ENCODE data around the gene OTUD6A.

The OTUD6A gene, protein sequence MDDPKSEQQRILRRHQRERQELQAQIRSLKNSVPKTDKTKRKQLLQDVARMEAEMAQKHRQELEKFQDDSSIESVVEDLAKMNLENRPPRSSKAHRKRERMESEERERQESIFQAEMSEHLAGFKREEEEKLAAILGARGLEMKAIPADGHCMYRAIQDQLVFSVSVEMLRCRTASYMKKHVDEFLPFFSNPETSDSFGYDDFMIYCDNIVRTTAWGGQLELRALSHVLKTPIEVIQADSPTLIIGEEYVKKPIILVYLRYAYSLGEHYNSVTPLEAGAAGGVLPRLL

DNA sequence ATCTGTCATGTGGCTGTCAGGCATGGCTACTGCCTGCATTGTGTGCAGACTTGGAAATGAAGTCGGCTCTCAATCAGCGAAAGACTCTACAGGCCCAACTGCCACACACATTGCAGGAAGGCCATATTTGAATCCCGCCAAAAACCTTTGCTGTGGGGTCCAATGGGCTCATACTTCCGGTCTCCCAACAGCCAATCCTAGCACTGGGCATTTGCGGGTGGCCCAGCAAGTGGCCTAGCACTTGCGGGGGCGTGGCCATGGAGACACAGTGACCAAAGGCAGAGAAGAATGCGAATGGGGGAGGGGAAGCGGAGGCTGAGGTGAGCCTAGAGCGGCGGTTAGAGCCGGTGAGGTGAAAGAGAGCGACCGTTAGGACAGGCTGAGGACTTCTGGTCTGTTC is at the start of gene OTUD6A:
OTUD6A (plus strand) TSS at position 382 of the 400 bp plus-strand sequence. CDS start 68 bp downstream, outside the sequence.
- H3K4me3 ChIP-seq (ENCODE audit: low read length), result no peak within 1 kb of the TSS
- no peaks in the 10 kb centered on the region for H3K9me3 ChIP-seq (ENCODE audit: low read length)
- H2AFZ ChIP-seq (ENCODE audit: low read depth, low read length), result no peak within 1 kb of the TSS
- H3K36me3 ChIP-seq (ENCODE audit: insufficient read depth, low read length), result no peaks in the 10 kb centered on the region
- H3K4me1 ChIP-seq (ENCODE audit: insufficient read depth, low read length), result no peaks in the 10 kb centered on the region
- H3K27me3 ChIP-seq (ENCODE audit: insufficient read depth, low read length), result peaks cover 3% of the 10 kb centered on the region

DNA sequence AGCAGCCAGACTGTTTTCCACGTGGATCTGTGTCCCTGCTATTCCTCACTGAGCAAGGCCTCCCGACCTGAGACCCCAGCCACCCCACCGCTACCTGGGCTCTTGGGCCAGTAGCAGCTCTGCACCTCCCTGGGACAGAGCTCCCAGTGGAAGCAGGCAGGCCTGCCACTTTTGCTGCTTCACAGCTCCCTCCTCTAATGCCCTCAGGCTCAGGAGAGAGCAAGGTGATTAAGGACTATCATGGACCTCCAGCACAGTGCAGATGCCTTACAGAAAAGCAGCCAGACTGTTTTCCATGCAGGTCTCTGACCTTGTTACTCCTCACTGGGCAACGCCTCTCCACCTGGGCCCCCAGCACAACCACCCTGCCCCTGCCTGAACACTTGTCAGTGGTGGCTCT is 49.5 kb upstream of the OTUD6A start:
- Histone ChIP-seq H3K27me3 (ENCODE audit: insufficient read depth, low read length) (no peaks in the 10 kb centered on the region), H2AFZ (ENCODE audit: low read depth, low read length) (no peak overlapping the region), H3K4me1 (ENCODE audit: insufficient read depth, low read length) (no peaks in the 10 kb centered on the region), H3K36me3 (ENCODE audit: insufficient read depth, low read length) (no peaks in the 10 kb centered on the region), H3K9me3 (ENCODE audit: low read length) (no peaks in the 10 kb centered on the region), H3K4me3 (ENCODE audit: low read length) (no peak overlapping the region)

DNA sequence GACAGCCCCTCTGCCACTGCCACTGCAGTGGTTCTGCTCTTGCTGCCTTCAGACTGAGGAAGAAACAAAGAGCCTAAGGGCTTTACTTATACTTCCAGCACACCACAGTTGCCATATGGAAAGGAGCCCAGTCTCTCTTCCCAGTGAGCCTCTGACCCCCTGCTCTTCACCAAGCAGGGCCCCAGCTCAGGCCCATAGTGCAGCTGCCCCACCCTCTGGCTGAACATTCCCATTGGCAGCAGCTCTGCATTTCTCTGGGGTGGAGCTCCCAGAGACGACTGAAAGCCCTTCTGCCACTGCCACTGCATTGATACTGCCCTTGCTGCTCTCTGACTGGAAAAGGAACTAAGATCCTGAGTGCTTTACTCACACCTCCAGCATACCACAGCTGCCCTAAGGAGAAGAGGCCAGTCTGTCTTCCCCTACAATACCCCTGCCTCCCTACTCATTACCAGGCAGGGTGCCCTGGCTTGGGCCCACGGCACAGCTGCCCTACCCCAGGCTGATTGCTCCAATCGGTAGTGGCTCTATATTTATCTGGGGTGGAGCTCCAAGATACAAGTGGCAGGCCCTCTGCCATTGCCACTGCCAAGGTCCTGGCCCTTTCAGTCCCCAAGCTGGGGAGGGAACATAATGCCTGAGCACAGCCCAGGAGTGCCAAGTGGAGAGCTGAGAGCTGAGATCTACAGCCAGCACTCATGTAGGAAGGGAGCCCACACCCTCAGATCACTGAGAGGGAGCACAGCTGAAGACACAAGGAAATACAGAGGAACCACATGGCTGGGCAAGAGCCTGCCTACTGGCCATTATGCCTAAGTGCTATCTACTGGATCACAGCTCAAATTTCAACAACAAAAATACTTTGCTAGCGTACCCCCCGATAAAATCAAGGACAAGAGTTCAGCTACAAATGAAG is 48.5 kb upstream of the OTUD6A start:
- no peaks in the 10 kb centered on the region for H3K36me3 ChIP-seq (ENCODE audit: insufficient read depth, low read length)

DNA sequence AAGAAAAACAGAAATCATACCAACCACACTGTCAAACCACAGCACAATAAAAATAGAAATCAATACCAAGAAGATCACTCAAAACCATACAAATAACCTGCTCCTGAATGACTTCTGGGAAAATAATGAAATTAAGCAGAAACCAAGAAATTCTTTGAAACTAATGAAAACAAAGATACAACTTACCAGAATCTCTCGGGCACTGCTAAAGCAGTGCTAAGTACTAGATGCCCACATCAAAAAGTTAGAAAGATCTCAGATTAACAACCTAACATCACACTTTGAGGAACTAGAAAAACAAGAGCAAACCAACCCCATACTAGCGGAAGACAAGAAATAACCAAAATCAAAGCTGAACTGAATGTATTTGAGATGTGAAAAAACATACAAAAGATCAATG is 45.7 kb upstream of the OTUD6A start:
- H3K27me3 ChIP-seq (ENCODE audit: insufficient read depth, low read length), result no peaks in the 10 kb centered on the region
- H3K4me1 ChIP-seq (ENCODE audit: insufficient read depth, low read length), result no peaks in the 10 kb centered on the region
- no peaks in the 10 kb centered on the region for H3K36me3 ChIP-seq (ENCODE audit: insufficient read depth, low read length)
- no peak overlapping the region for H3K4me3 ChIP-seq (ENCODE audit: low read length)
- H3K9me3 ChIP-seq (ENCODE audit: low read length), result no peaks in the 10 kb centered on the region
- no peak overlapping the region for H2AFZ ChIP-seq (ENCODE audit: low read depth, low read length)

More for the DNA sequence above, 48.5 kb upstream of the OTUD6A start:
- Histone ChIP-seq H3K9me3 (ENCODE audit: low read length) (no peaks in the 10 kb centered on the region), H3K4me1 (ENCODE audit: insufficient read depth, low read length) (no peaks in the 10 kb centered on the region), H2AFZ (ENCODE audit: low read depth, low read length) (no peak overlapping the region), H3K4me3 (ENCODE audit: low read length) (no peak overlapping the region), H3K27me3 (ENCODE audit: insufficient read depth, low read length) (no peaks in the 10 kb centered on the region)

DNA sequence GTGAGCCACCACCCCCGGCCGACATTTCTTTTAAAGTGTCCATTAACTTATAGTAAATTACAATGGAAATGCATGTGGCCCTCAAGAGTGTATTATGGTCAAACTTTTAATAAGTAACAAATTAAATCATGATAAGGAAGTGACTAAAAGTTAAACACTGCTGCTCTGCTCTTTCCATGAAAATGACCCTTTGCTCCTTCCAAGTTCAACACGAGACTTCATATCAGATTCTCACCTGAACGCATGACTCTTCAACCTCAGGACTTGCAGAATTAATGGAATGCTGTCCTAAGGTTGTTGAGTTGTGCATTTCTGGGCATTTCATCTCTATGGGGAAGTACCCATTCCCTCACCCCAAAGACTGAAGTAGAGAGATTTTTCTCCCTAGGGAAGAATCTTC is 39.6 kb upstream of the OTUD6A start:
- Histone ChIP-seq H3K4me3 (ENCODE audit: low read length) (no peak overlapping the region), H3K27me3 (ENCODE audit: insufficient read depth, low read length) (no peaks in the 10 kb centered on the region), H3K4me1 (ENCODE audit: insufficient read depth, low read length) (no peaks in the 10 kb centered on the region), H3K9me3 (ENCODE audit: low read length) (no peaks in the 10 kb centered on the region), H3K36me3 (ENCODE audit: insufficient read depth, low read length) (no peaks in the 10 kb centered on the region), H2AFZ (ENCODE audit: low read depth, low read length) (no peak overlapping the region)

DNA sequence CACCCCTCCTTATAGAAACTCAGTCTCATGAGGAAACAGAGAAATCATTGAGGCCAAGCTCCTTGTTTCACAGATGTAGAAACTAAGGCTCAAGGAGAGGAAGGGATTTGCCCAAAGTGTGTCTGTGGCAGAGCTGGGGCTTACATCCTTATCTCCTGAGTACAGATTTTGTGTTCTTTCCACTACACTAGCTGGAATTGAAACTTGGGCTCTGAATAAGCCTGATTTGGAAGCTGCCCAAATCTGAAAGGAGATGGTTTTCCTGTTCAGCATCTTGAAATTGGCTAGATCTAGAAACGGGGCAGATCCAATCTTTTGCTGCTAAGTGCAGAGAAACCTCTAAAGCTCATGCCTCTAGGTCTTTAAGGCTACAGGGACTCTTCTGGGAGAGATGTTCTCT is 36.8 kb upstream of the OTUD6A start:
- Histone ChIP-seq H3K4me3 (ENCODE audit: low read length) (no peak overlapping the region), H3K36me3 (ENCODE audit: insufficient read depth, low read length) (no peaks in the 10 kb centered on the region), H3K9me3 (ENCODE audit: low read length) (no peaks in the 10 kb centered on the region), H2AFZ (ENCODE audit: low read depth, low read length) (no peak overlapping the region), H3K4me1 (ENCODE audit: insufficient read depth, low read length) (no peaks in the 10 kb centered on the region), H3K27me3 (ENCODE audit: insufficient read depth, low read length) (no peaks in the 10 kb centered on the region)

DNA sequence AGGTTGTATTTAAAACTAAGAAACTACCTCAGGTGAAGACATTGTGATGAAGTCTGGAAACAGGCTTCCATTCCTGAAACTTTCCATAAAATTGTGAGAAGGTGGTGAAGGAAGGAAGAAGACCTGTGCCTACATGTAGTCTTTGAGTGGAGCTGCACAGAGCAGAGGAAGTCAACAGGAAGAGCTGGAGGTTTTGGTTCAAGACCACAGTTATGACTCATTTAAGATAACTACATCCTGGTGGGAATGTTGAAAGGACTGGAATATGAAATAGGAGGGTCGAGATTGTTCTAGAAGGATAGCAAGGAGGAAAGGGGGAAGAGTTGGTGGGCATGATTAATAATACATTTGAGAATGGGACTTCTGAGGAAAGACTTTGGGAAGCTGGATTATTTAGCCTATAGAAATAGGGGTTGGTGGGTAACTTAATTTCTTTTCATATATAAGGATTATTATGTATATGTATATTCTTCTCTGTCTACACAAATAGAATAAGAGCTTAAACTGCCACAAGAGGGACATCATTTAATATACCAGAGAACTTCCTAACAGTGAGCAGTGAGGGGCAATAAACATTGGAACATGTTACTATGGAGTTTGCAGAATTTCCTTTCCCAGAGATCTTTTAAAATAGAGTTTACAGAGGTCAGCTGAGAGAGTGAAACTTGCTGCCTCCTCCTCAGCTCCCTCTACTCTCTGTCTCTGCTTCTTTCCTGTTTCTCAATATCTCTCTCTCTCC is 36.0 kb upstream of the OTUD6A start:
- Histone ChIP-seq H2AFZ (ENCODE audit: low read depth, low read length) (no peak overlapping the region), H3K27me3 (ENCODE audit: insufficient read depth, low read length) (no peaks in the 10 kb centered on the region), H3K4me3 (ENCODE audit: low read length) (no peak overlapping the region), H3K4me1 (ENCODE audit: insufficient read depth, low read length) (no peaks in the 10 kb centered on the region), H3K9me3 (ENCODE audit: low read length) (no peaks in the 10 kb centered on the region), H3K36me3 (ENCODE audit: insufficient read depth, low read length) (no peaks in the 10 kb centered on the region)

DNA sequence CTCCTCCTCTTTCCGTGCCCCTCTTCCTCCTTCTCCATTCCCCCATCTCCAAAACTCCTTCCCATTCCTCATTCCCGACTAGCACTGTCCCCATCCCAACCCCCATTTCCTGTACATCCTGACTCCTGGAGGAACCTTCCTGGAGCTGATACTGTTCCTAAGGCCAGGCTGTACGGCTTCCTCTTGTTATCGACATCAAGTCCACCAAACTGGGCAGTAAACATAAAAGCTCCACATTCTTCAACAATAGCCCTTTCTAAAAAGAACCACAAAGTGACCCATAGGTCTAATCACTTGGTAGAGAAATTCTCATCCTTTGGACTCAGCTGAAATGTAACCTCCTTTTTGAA is 35.4 kb upstream of the OTUD6A start:
- H2AFZ ChIP-seq (ENCODE audit: low read depth, low read length), result no peak overlapping the region
- H3K9me3 ChIP-seq (ENCODE audit: low read length), result no peaks in the 10 kb centered on the region
- no peaks in the 10 kb centered on the region for H3K36me3 ChIP-seq (ENCODE audit: insufficient read depth, low read length)
- H3K27me3 ChIP-seq (ENCODE audit: insufficient read depth, low read length), result no peaks in the 10 kb centered on the region
- H3K4me3 ChIP-seq (ENCODE audit: low read length), result no peak overlapping the region
- H3K4me1 ChIP-seq (ENCODE audit: insufficient read depth, low read length), result no peaks in the 10 kb centered on the region

DNA sequence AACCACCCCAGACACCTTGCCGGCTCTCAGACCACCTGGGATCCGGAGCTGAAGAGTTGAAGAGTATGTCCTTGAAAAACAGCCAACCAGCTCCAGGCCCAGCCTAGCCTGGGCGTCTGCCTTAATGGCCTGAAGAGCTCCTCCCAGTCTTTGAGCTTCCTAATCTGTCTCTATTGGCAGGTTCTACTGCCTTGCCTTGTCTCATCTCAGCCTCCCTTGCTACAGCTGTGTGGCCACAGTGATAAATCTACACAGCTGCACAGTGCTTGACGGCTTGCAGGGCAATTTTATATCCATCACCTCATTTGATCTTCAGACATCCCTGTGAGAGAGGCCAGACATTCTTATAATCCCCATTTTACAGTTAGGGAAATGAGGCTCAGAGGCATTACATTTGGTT is 32.4 kb upstream of the OTUD6A start:
- H3K4me1 ChIP-seq (ENCODE audit: insufficient read depth, low read length), result no peaks in the 10 kb centered on the region
- H3K36me3 ChIP-seq (ENCODE audit: insufficient read depth, low read length), result no peaks in the 10 kb centered on the region
- no peak overlapping the region for H3K4me3 ChIP-seq (ENCODE audit: low read length)
- no peaks in the 10 kb centered on the region for H3K27me3 ChIP-seq (ENCODE audit: insufficient read depth, low read length)
- H3K9me3 ChIP-seq (ENCODE audit: low read length), result no peaks in the 10 kb centered on the region
- H2AFZ ChIP-seq (ENCODE audit: low read depth, low read length), result no peak overlapping the region

DNA sequence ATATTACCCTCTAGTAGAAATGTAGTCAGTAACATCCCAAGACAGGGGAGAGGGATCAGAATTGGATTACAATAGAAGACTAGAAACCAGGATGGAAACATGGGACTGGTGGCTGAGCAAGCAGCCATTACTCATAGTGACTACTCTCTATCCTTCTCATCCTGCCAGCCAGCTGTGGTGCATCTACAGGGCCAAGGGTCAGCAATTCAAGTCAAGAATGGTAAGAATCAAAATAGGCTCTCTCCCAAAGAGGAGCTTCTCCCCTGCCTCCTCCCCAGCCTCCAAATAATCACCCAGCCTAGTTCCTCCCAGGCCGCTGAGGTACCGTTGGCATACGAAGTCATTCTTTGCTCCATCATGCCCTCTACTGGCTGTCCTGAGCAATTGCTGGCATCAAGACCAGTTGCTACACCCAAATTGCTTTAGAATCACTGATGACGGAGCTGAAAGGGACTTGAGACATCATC is 31.9 kb upstream of the OTUD6A start:
- Histone ChIP-seq H3K9me3 (ENCODE audit: low read length) (no peaks in the 10 kb centered on the region), H2AFZ (ENCODE audit: low read depth, low read length) (no peak overlapping the region), H3K4me1 (ENCODE audit: insufficient read depth, low read length) (no peaks in the 10 kb centered on the region), H3K36me3 (ENCODE audit: insufficient read depth, low read length) (no peaks in the 10 kb centered on the region), H3K27me3 (ENCODE audit: insufficient read depth, low read length) (no peaks in the 10 kb centered on the region), H3K4me3 (ENCODE audit: low read length) (no peak overlapping the region)

DNA sequence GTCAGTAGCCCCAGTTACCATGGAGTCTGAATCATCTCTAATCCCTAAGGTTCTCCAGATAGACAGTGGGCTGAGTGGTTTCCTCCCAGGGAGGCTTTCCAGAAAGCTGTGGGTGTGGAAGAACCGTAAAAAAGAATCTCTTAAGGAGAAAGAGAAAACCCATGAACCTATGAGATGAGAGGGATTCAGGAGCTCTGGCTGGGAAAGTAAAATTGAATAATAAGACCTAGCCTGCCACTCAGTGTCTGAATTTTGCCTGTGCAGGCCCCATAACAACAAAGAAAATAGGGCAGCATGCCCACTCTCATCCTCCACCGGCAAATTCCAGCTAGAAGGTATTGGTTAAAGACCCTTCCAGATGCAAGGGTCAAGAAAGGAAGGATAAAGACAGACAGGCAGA is 29.5 kb upstream of the OTUD6A start:
- Histone ChIP-seq H3K36me3 (ENCODE audit: insufficient read depth, low read length) (no peaks in the 10 kb centered on the region), H3K4me3 (ENCODE audit: low read length) (no peak overlapping the region), H3K27me3 (ENCODE audit: insufficient read depth, low read length) (no peaks in the 10 kb centered on the region), H2AFZ (ENCODE audit: low read depth, low read length) (no peak overlapping the region), H3K4me1 (ENCODE audit: insufficient read depth, low read length) (no peaks in the 10 kb centered on the region), H3K9me3 (ENCODE audit: low read length) (no peaks in the 10 kb centered on the region)

DNA sequence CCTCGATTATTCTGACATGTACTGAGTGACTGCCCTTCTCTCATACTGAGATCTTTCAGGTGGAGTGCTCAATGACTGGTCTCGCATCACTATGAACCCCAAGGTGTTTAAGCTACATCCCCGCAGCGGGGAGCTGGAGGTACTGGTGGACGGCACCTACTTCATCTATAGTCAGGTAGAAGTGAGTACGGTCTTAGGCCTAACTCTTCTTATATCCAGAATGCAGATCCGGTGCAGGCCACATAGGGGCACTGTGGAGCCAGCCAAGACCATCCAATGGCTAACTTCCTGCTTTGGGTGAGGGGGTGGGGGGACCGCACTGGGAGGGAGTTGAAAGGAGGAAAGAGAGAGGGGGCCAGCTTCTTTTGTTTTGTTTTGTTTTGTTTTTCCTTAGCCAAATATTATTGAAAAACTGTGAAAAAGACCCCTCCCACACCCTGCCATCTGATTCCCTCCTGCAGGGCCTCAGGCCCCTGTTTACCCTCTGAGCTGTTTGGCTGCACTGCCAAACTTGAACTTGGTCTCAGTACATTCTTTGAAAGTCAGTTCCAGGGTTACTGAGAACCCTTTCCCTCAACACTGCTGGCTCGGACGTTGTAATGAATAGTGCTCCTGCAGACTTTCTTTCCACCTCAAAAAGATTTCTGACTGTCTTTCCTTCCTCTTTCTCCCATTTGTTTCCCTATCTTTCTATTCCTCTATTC is 28.8 kb upstream of the OTUD6A start:
- H2AFZ ChIP-seq (ENCODE audit: low read depth, low read length), result no peak overlapping the region
- no peaks in the 10 kb centered on the region for H3K36me3 ChIP-seq (ENCODE audit: insufficient read depth, low read length)
- no peaks in the 10 kb centered on the region for H3K9me3 ChIP-seq (ENCODE audit: low read length)
- H3K27me3 ChIP-seq (ENCODE audit: insufficient read depth, low read length), result no peaks in the 10 kb centered on the region
- no peak overlapping the region for H3K4me3 ChIP-seq (ENCODE audit: low read length)
- no peaks in the 10 kb centered on the region for H3K4me1 ChIP-seq (ENCODE audit: insufficient read depth, low read length)

Measured in neuron (in vitro differentiated cells).